Middle frontal gyrus (tissue), 1 donor: Measurements from ENCODE around the gene TFCP2L1.

Source experiments
- DNase-seq: peaks from one replicate; pipeline ENCODE4 v3.0.0-alpha.2; 2015; ENCODE audit warnings: low spot score; ENCODE audit errors: extremely low spot score

TFCP2L1 gene

GRCh38 chr2:121243821-121244460 is 41.1 kb downstream of the TFCP2L1 start:
- DNase-seq, result no peak

- DNase-seq, result no peak
These were observed 42.0 kb downstream of the TFCP2L1 start for GRCh38 chr2:121242976-121243375.

DNA sequence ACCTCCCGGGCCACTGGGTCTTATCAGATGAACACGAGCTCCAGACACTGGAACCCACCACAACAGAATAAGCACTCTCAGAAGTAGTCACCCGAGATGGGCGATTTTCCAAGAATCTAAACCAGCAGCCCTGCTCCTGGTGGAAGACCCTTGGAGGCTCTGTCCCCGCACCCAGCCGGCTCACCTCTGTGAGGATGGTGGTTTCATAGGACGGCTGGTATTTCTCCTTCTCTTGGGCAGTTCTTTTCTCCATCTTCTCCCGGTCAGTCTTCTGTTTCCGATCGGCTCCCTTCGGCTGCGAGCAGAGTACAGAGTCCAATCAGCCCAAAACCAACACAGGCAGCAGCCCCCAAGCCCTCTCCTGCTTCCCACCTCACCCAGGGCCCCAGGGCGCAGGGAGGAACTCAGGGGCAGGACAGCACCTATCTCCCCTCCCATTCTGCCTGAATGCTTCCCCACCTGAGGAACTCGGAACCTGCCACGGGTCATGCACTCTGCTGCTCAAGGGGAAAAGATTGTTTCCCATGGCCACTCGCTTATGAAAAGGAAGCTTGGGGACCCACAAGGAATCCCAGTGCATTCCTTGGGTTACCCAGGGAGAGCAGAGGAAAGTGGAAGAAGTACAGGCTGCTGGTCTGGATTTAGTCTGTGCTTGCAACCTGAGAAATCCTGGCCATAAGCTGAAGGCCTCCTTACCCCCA is 42.7 kb downstream of the TFCP2L1 start:
- no peak for DNase-seq

GRCh38 chr2:121241466-121241865 is 43.5 kb downstream of the TFCP2L1 start:
- no peak for DNase-seq

GRCh38 chr2:121240436-121240835 is 44.6 kb downstream of the TFCP2L1 start:
- DNase-seq, result no peak

DNA sequence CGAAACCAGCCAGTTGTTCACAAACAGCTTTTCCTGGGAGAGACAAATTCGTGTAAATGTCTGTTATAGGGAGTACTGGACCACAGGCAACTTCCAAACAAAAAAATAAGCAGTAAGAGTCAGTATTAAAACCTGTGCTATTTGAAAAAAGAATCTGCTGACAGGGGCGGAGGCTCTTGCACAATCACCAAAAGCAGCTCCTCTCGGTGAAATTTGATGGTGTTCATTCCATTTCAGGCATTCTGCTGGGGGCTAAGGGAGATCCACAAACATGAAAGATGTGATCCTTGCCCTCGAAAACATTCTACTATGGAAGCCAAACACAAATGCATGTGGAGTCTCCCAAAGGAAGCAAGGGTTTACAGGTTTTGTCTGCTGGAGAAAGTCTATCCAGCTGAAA is 45.0 kb downstream of the TFCP2L1 start:
- no peak for DNase-seq

- no peak for DNase-seq
These were observed 45.5 kb downstream of the TFCP2L1 start for GRCh38 chr2:121239471-121239870.

GRCh38 chr2:121238828-121239227 is 46.2 kb downstream of the TFCP2L1 start:
- no peak for DNase-seq

DNA sequence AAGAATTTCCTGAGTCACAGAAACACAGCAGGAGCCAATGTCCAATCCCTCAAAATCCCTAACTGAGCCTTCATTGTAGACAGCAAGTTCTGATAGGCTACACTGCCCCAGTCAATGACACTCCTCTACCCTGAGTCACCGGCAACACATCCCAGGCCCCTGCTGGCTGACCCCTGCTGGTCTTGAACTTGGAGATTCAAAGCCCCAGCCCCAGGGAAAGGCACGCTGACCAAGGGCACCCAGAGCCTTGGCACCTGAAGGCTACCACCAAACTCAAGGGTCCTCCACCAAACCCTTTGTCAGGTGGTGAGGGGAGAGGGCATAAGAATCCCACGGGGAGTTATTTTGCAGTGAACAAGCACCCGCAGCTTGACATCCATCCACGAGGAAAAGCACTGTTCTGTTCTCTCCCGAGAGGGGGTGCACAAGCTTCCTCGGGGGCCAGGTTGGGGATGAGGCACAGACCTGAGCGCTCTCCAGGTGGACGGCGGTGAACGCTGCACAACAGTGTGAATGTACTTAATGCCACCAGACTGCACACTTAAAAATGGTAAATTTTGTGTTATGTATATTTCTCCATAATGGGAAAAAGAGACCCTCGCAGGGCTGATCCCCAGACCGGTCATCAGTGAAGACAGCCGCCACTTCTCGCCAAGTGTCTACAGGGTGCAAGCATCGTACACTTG is 46.9 kb downstream of the TFCP2L1 start:
- DNase-seq, result no peak

DNA sequence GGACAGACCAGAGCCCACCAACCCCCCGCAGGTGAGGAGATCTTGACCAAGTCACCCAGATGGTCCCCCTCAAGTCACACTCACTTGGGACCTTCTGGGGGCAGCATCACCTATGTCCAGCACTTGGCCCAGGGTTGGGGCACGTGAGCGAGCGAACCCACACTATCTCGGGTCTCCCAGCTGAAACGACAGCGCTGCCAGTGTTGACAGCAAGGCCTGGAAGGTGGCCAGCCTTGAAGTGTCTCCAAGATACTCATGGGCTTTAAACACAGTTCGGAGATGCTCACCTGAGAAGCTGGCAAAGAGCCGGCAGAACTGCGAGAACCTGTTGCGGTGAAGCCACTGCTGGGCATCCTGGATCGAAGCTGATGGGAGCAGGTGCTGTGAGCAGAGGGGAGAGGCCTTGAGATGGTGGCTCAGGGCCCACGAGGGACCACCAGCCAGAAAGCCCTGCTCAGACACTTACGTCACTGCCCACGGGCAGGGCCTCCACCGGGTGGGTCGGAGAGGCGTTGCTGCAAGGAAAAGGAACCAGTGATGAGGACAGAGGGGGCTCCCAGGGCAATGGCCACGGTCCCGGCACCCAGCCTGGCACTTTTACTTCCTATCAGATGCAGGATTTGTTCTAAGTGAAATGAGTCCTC is 47.5 kb downstream of the TFCP2L1 start:
- no peak for DNase-seq

DNA sequence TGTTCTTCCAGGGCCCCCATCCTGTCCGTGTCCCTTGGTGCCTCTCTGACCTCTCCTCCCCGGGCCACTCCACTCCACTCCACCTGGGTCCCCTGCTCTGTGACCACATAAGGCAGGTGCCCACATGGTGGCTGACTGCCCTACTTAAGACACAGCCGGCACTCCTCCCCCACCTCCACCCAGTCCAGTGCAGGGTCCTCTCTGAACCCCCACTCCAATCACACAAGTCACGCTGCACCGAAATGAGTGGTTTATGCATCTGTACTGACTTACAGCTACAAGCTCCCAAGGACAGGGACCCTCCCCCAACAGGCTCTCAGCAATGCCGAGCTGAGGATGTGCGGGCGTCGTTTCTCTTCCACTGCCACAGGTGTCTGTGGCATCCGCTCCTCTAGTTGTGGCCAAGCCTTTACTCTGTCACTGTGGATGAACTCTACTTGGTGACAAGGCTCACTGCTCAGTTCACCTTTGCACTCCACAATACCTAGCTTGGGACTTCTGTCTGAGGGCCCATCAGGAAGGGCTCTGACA is 48.3 kb downstream of the TFCP2L1 start:
- no peak for DNase-seq

DNA sequence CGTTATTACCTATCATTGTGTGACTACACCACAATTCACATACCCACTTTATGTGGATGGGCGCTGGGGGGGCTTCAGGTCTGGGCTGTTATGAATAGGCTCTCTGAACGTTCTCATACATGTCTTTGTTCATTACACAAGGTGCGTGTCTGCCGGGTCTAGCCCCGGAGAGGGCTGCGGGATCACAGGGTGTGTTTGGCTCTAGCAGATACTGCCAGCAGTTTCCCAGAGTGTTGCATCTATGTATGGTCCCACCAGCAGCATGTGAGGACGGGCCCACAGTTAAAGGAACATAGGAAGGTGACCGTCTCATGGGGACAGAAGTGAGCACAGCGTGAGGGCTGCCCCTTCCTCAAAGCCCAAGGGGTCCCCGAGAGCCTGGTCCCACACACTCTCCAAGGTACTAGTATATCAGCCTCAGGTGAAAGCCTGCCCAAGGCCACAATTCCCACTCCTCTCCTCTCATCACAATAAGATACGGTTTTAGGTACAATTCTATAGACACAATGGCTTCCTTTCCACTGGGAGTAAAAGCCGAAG is 48.8 kb downstream of the TFCP2L1 start:
- no peak for DNase-seq

DNA sequence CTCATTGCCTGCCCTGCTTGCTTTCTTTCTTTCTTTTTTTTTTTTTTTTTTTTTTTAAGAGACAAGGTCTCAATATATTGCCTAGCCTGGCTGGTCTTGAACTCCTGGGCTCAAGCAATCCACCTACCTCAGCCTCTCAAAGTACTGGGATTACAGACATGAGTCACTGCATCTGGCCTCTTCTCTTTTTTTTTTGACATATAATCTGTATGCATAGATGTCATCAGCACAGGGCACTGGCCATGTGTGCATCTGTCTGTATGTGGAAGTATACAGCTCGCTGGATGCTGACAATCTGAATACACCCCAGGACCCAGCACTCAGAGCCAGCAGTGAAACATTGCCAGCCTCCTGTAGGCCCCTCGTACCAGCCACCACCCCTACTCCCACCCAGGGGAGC is 49.5 kb downstream of the TFCP2L1 start:
- DNase-seq, result no peak

GRCh38 chr2:121234791-121235190 is 50.2 kb downstream of the TFCP2L1 start:
- DNase-seq, result no peak

GRCh38 chr2:121234144-121234543 is 50.9 kb downstream of the TFCP2L1 start:
- no peak for DNase-seq

DNA sequence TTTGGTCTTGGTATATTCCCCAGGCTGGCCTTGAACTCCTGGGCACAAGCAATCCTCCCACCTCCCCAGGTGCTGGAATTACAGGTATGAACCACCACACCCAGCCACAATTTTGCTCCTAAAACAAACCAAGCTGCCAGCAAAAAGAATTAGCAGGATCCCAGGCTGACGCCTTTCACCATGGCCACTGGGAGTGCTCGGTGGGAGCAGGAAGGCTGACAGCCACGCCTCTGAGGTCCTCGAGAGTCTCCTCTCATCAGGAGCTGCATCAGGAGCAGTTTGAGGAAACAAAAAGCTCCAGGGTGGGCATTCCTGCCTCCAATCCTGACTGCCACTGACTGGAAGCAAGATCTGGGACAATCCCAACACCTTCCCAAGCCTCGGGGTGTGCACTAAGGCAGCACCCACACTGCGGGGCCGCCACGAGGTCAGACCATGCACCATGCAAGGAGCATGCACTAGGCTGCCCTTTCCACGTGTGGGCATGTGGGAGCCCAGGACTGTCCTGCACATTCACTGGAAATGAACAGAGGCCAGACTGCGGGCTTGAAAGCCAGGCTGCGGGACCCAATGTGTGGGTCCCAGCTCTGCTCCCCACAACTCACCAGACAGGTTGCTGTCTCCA is 51.4 kb downstream of the TFCP2L1 start:
- DNase-seq, result no peak

DNA sequence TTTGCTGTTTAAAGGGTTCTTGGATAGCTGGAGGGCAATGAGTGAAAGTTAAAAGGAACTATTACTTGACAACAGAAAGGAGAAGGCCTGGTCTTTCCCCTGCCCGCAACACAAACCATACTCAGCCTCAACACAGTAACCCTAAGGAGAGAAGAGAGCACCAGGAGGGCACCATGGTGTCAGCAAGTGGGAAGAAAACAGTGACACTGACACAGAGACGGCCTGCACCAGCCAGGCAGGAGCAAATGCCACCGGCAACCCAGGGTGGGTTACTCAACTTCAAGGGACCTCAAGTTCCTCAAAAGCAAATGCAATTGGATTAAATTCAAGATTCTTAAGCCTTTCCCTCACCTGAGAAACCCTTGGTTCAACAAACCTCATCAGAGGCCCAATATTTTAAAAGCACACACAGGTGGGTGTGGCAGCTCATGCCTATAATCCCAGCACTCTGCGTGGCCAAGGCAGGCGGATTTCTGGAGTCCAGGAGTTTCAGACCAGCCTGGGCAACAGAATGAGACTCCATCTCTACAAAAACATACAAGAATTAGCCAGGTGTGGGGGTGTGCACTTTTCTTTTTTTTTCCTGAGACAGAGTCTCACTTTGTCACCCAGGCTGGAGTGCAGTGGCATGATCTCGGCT is 52.3 kb downstream of the TFCP2L1 start:
- no peak for DNase-seq

GRCh38 chr2:121231385-121232000 is 53.5 kb downstream of the TFCP2L1 start:
- DNase-seq, result no peak

GRCh38 chr2:121228521-121228920 is 56.5 kb downstream of the TFCP2L1 start:
- no peak for DNase-seq
